ENCODE data around the gene CEBPA. TPM values are rescaled to one million over a fixed set of nuclear protein-coding genes. Genes with fewer than 3 reads are reported as not detected.

CEBPA gene
- total and polyA plus RNA-seq, 2 donors (not counting 1 experiment from before 2014, with no cell fraction given): 1.7 to 2.6 TPM

DNA sequence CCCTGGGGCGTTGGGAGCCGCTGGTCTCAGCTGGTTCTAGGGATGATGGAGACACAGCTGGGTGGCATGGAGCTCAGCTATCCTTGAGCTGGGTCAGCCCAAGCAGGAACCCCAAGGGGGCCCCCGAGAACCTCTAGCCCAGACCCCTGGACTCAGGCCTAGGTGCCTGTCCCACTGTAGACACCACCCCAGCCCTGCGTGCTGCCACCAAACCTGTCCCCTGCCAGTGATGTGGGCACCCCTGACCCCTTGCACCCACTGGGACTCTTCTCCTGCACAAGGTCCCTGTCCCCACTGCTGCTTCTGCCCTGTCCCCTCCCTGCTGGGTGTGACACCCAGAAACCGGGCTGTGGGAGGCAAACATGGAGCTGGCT is 26.8 kb downstream of the CEBPA start:
- peaks cover 0 to 2% (median 0%) of the 10 kb centered on the region in 3 donors for H3K9me3 ChIP-seq (ENCODE audit: control extremely low read depth in 1 of 3, control insufficient read depth in 2 of 3, insufficient read depth in 1 of 3, low read length in 2 of 3)
- Mint-ChIP-seq H3K4me1 (peaks cover 4% of the 10 kb centered on the region), H3K9me3 (ENCODE audit: insufficient read depth) (no peaks in the 10 kb centered on the region), H3K27ac (no peak overlapping the region), H3K4me3 (no peak overlapping the region), H3K27me3 (peaks cover 3% of the 10 kb centered on the region)
- DNase-seq (no peak), ATAC-seq (ENCODE audit: low read depth) (no peak)
- no peak overlapping the region for H3K27ac ChIP-seq (ENCODE audit: low read length in 2 of 2)
- ChIA-PET POLR2A (no interaction called here), CTCF (no interaction called here)
- H3K4me1 ChIP-seq (ENCODE audit: control insufficient read depth in 2 of 2, insufficient read depth in 2 of 2, low read length in 2 of 2): no peaks in the 10 kb centered on the region
- no peak overlapping the region for H2AFZ ChIP-seq (ENCODE audit: insufficient read depth, low read depth, low read length, poor library complexity, severe bottlenecking)
- WGBS (ENCODE audit: insufficient coverage): 91% methylated on average over 4 of the region's 5 CpGs
- no peaks in the 10 kb centered on the region for H3K36me3 ChIP-seq (replicated peaks in 1 of 2; ENCODE audit: control extremely low read depth in 1 of 2, control insufficient read depth in 1 of 2, extremely low read depth in 1 of 2, insufficient read depth in 2 of 2, low read length in 1 of 2)
- H4K20me1 ChIP-seq (ENCODE audit: control insufficient read depth, insufficient read depth, low read length, poor library complexity, severe bottlenecking): no peaks in the 10 kb centered on the region
- no peak overlapping the region for H3K9ac ChIP-seq (ENCODE audit: low read length)
- H3K4me3 ChIP-seq (ENCODE audit: control extremely low read depth in 1 of 5, extremely low read depth in 1 of 5, insufficient read depth in 1 of 5, low read depth in 2 of 5, low read length in 4 of 5): no peak overlapping the region
- H3K79me2 ChIP-seq (ENCODE audit: control insufficient read depth, insufficient read depth, low read length): no peaks in the 10 kb centered on the region
- TF ChIP-seq, protein P1, sequence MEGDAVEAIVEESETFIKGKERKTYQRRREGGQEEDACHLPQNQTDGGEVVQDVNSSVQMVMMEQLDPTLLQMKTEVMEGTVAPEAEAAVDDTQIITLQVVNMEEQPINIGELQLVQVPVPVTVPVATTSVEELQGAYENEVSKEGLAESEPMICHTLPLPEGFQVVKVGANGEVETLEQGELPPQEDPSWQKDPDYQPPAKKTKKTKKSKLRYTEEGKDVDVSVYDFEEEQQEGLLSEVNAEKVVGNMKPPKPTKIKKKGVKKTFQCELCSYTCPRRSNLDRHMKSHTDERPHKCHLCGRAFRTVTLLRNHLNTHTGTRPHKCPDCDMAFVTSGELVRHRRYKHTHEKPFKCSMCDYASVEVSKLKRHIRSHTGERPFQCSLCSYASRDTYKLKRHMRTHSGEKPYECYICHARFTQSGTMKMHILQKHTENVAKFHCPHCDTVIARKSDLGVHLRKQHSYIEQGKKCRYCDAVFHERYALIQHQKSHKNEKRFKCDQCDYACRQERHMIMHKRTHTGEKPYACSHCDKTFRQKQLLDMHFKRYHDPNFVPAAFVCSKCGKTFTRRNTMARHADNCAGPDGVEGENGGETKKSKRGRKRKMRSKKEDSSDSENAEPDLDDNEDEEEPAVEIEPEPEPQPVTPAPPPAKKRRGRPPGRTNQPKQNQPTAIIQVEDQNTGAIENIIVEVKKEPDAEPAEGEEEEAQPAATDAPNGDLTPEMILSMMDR (IDR thresholded peaks at IDR 0.05): no peak
- TF ChIP-seq EZH2 (IDR thresholded peaks at IDR 0.05; ENCODE audit: borderline replicate concordance, insufficient read depth, low read depth, low read length, poor library complexity, severe bottlenecking): no peak
- H3K27me3 ChIP-seq (replicated peaks in 1 of 4; ENCODE audit: control extremely low read depth in 1 of 4, control insufficient read depth in 3 of 4, insufficient read depth in 4 of 4, low read length in 3 of 4): no peaks in the 10 kb centered on the region
- intact Hi-C loops (cut with micrococcal nuclease): no loop called here
- no peak overlapping the region for H3K4me2 ChIP-seq (replicated peaks; ENCODE audit: low read depth, low read length, poor library complexity, severe bottlenecking)

DNA sequence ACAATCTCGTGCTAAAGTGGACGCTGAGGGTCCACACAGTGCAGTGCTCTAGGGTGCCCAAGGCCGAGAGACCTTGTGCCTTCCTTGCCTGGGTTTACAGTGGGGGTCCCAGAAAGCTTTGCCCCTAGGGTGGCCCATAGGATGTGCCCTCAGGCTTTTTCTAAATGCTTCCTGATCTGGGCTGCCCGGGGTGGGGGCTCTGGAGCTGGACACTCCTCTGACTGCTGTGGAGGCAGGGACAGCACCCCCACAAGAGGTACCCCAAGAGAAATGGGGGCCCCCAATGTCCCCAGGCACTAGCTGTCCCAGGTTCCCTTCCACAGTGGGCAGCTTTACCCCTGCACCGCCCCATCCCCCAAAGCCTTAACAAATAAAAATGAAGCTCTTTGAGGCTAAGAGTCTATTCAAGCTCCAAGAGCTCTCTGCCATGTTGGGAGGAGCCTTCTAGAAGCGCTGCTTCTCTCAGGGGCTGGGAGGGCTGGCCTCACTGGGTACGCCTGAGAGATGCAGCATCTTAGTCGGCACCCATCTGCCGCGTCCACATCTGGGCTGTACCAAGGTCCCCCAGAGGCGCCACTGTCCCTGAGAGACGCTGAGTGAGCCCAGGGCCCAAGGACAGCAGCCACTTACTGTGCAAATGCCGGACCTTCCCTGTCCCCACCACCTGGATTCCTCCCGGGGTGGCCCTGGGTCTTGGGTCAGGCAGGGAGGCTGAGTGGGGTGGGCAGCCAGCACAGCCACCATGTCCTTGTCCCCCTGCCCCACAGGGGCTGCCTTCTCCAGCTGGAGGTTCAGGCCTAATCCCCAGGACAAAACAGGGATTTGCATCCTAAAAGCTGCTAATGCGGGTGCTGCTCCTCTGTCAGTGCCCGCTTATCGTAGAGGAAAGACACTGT is 27.4 kb downstream of the CEBPA start:
- WGBS (ENCODE audit: insufficient coverage): 91% methylated on average over 16 of the region's 17 CpGs
- Mint-ChIP-seq H3K27ac (no peak overlapping the region), H3K4me3 (no peak overlapping the region), H3K9me3 (ENCODE audit: insufficient read depth) (no peaks in the 10 kb centered on the region), H3K27me3 (no peaks in the 10 kb centered on the region), H3K4me1 (no peaks in the 10 kb centered on the region)
- DNase-seq (no peak), ATAC-seq (ENCODE audit: low read depth) (no peak)
- Histone ChIP-seq H3K36me3 (replicated peaks in 1 of 2; ENCODE audit: control extremely low read depth in 1 of 2, control insufficient read depth in 1 of 2, extremely low read depth in 1 of 2, insufficient read depth in 2 of 2, low read length in 1 of 2) (no peaks in the 10 kb centered on the region), H3K4me2 (replicated peaks; ENCODE audit: low read depth, low read length, poor library complexity, severe bottlenecking) (no peak overlapping the region), H3K79me2 (ENCODE audit: control insufficient read depth, insufficient read depth, low read length) (no peaks in the 10 kb centered on the region), H3K9ac (ENCODE audit: low read length) (no peak overlapping the region), H3K9me3 (ENCODE audit: control extremely low read depth in 1 of 3, control insufficient read depth in 2 of 3, insufficient read depth in 1 of 3, low read length in 2 of 3) (peaks cover 0 to 2% (median 0%) of the 10 kb centered on the region in 3 donors), H3K27ac (ENCODE audit: low read length in 2 of 2) (no peak overlapping the region), H2AFZ (ENCODE audit: insufficient read depth, low read depth, low read length, poor library complexity, severe bottlenecking) (no peak overlapping the region), H3K4me3 (ENCODE audit: control extremely low read depth in 1 of 5, extremely low read depth in 1 of 5, insufficient read depth in 1 of 5, low read depth in 2 of 5, low read length in 4 of 5) (no peak overlapping the region), H3K4me1 (ENCODE audit: control insufficient read depth in 2 of 2, insufficient read depth in 2 of 2, low read length in 2 of 2) (no peaks in the 10 kb centered on the region), H4K20me1 (ENCODE audit: control insufficient read depth, insufficient read depth, low read length, poor library complexity, severe bottlenecking) (no peaks in the 10 kb centered on the region), H3K27me3 (replicated peaks in 1 of 4; ENCODE audit: control extremely low read depth in 1 of 4, control insufficient read depth in 3 of 4, insufficient read depth in 4 of 4, low read length in 3 of 4) (no peaks in the 10 kb centered on the region)
- no peak for TF ChIP-seq EZH2 (IDR thresholded peaks at IDR 0.05; ENCODE audit: borderline replicate concordance, insufficient read depth, low read depth, low read length, poor library complexity, severe bottlenecking)
- TF ChIP-seq, protein P1 (IDR thresholded peaks at IDR 0.05): no peak
- POLR2A ChIA-PET: no interaction called here
- CTCF ChIA-PET: no interaction called here
- intact Hi-C loops (cut with micrococcal nuclease): no loop called here

All from B cell (primary cell).